Measurements from ENCODE around the gene PLCB2. TPM values are rescaled to one million over a fixed set of nuclear protein-coding genes. Genes with fewer than 3 reads are reported as not detected.
A peak's percentile ranks its signal among the peaks of the same experiment; 100 is the strongest.

PLCB2 gene
- total RNA-seq, 1 donor = 0.27 TPM

- H3K4me3 ChIP-seq (ENCODE audit: low read depth, low read length) = peak overlapping the region; percentile 74
- TF ChIP-seq, protein P1, sequence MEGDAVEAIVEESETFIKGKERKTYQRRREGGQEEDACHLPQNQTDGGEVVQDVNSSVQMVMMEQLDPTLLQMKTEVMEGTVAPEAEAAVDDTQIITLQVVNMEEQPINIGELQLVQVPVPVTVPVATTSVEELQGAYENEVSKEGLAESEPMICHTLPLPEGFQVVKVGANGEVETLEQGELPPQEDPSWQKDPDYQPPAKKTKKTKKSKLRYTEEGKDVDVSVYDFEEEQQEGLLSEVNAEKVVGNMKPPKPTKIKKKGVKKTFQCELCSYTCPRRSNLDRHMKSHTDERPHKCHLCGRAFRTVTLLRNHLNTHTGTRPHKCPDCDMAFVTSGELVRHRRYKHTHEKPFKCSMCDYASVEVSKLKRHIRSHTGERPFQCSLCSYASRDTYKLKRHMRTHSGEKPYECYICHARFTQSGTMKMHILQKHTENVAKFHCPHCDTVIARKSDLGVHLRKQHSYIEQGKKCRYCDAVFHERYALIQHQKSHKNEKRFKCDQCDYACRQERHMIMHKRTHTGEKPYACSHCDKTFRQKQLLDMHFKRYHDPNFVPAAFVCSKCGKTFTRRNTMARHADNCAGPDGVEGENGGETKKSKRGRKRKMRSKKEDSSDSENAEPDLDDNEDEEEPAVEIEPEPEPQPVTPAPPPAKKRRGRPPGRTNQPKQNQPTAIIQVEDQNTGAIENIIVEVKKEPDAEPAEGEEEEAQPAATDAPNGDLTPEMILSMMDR (IDR thresholded peaks at IDR 0.05; ENCODE audit: insufficient read depth, low read length) = no peak
- no peak for DNase-seq (ENCODE audit: low read depth)
Observed at GRCh38 chr15:40323953-40324937, 16.5 kb upstream of the PLCB2 start.

DNA sequence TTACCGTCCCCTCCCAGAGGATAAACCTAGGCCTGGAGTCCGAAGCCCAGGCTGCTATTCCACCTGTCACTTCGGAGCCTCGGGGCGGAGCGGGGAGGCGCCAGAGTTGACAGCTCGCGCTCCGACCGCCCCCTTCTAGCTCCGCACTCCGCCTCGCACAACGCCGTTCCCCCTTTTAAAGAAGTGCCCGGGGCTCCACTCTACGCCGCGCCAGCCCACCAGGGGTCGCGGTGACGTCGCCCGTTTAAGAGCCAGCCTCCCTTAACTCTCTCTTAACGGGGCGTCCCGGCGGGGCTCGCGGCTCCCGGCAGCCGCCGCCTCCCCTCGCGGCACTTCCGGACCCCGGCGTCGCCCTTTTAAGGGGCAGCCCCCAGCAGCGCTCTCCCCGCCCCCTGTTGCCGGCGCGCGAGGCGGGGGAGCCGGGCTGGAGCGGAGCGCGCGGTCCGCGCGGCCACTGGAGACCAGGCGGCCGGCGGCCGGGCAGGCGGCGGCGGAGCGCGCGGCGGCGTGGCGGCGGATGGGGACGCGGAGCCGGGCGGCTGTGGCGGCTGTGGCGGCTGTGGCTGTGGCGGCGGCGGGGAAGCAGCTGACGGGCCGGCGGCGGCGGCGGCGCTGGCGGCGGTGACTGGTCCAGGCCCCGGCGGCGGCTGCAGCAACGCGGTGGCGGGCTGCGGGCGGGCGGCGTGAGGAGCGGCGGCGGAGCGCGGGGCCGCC lies 15.7 kb upstream of the PLCB2 start, which contains the start of gene INAFM2:
INAFM2 (plus strand) TSS at position 454 of the 714 bp plus-strand sequence. CDS start 364 bp downstream, outside the sequence.
- peak; percentile 88 for DNase-seq (ENCODE audit: low read depth)
- TF ChIP-seq, protein P1 (IDR thresholded peaks at IDR 0.05; ENCODE audit: insufficient read depth, low read length) = peak; percentile 68
- peak within 1 kb of the TSS; percentile 74 for H3K4me3 ChIP-seq (ENCODE audit: low read depth, low read length)

GRCh38 chr15:40322531-40323238 lies 14.9 kb upstream of the PLCB2 start:
- peak overlapping the region; percentile 74 for H3K4me3 ChIP-seq (ENCODE audit: low read depth, low read length)
- DNase-seq (ENCODE audit: low read depth) = no peak
- TF ChIP-seq, protein P1 (IDR thresholded peaks at IDR 0.05; ENCODE audit: insufficient read depth, low read length) = no peak

GRCh38 chr15:40320931-40321371 lies 13.2 kb upstream of the PLCB2 start:
- TF ChIP-seq, protein P1 (IDR thresholded peaks at IDR 0.05; ENCODE audit: insufficient read depth, low read length) = peak; percentile 90
- DNase-seq (ENCODE audit: low read depth) = peak; percentile 77

DNA sequence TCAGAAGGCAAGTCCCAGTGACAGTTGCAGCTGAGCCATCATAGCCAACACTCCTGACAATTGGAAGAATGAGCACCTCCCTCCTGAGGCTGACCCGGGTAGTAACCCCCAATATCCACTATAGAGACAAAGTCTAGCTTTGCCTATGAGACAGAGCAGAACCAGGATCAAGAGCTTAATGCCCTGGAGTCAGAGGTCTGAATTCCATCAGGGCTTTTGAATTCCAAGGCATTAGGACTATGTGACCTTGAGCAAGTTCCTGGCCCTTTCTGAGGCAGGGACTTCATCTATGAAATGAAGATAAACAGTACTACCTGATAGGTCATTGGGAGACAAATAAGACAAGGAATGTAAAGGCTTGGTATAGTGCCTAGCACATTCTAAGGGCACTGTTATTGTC lies 12.7 kb upstream of the PLCB2 start:
- TF ChIP-seq, protein P1 (IDR thresholded peaks at IDR 0.05; ENCODE audit: insufficient read depth, low read length) = no peak
- DNase-seq (ENCODE audit: low read depth) = no peak
- H3K4me3 ChIP-seq (ENCODE audit: low read depth, low read length) = no peak overlapping the region

More at GRCh38 chr15:40320931-40321371, 13.2 kb upstream of the PLCB2 start:
- no peak overlapping the region for H3K4me3 ChIP-seq (ENCODE audit: low read depth, low read length)

- TF ChIP-seq, protein P1 (IDR thresholded peaks at IDR 0.05; ENCODE audit: insufficient read depth, low read length) = no peak
- no peak for DNase-seq (ENCODE audit: low read depth)
- no peak overlapping the region for H3K4me3 ChIP-seq (ENCODE audit: low read depth, low read length)
Observed at GRCh38 chr15:40317580-40317979, 9.8 kb upstream of the PLCB2 start.
